C4-2B (cell line): ENCODE results near the gene CEP192.

Experiments used
- H3K27ac ChIP-seq: fragments of 450-650 bp; 2 replicates; pipeline ENCODE4 v1.5.1; 2017
- CTCF ChIP-seq: fragments of 450-650 bp; conservative IDR thresholded peaks from 2 replicates; pipeline ENCODE4 v1.5.1; 2017; ENCODE audit warnings: mild to moderate bottlenecking
- ZFX ChIP-seq: fragments of 450-650 bp; IDR thresholded peaks from 2 replicates; pipeline ENCODE4 v1.6.1; 2017

CEP192 gene

GRCh38 chr18:13136056-13136903 lies 145.1 kb downstream of the CEP192 start:
- TF ChIP-seq CTCF = no peak
- no peak for TF ChIP-seq ZFX

GRCh38 chr18:13136904-13137669 lies 145.9 kb downstream of the CEP192 start:
- no peak for TF ChIP-seq ZFX
- no peak for TF ChIP-seq CTCF
- H3K27ac ChIP-seq = no peak overlapping the region

More at GRCh38 chr18:13136056-13136903, 145.1 kb downstream of the CEP192 start:
- no peak overlapping the region for H3K27ac ChIP-seq

GRCh38 chr18:13137670-13138419 lies 146.7 kb downstream of the CEP192 start:
- no peak overlapping the region for H3K27ac ChIP-seq
- no peak for TF ChIP-seq ZFX
- TF ChIP-seq CTCF = no peak

GRCh38 chr18:13138420-13139139 lies 147.4 kb downstream of the CEP192 start:
- H3K27ac ChIP-seq = no peak overlapping the region
- TF ChIP-seq CTCF (no peak), ZFX (no peak)

GRCh38 chr18:13139885-13140450 lies 148.8 kb downstream of the CEP192 start:
- no peak overlapping the region for H3K27ac ChIP-seq
- TF ChIP-seq ZFX = no peak

- H3K27ac ChIP-seq = no peak overlapping the region
These were observed 150.0 kb downstream of the CEP192 start for GRCh38 chr18:13141209-13141608.

More at GRCh38 chr18:13141209-13141608, 150.0 kb downstream of the CEP192 start:
- no peak for TF ChIP-seq ZFX
- TF ChIP-seq CTCF = no peak
